Measurements from ENCODE around the gene GUCY1A2. TPM values are rescaled to one million over a fixed set of nuclear protein-coding genes. Genes with fewer than 3 reads are reported as not detected.
A peak's percentile ranks its signal among the peaks of the same experiment; 100 is the strongest.

GUCY1A2 gene
- total RNA-seq, 2 donors from 2014 or later: 3.7 to 5.3 TPM

- Histone ChIP-seq H3K9ac (ENCODE audit: extremely low read depth, low read length, poor library complexity, severe bottlenecking) (no peak overlapping the region), H3K9me3 (ENCODE audit: control insufficient read depth, low read length) (no peaks in the 10 kb centered on the region), H3K4me1 (ENCODE audit: control insufficient read depth, insufficient read depth, low read length) (peaks cover 17% of the 10 kb centered on the region), H3K36me3 (ENCODE audit: control insufficient read depth, insufficient read depth, low read length) (no peaks in the 10 kb centered on the region), H3K4me3 (ENCODE audit: low read length) (peak overlapping the region; percentile 51), H3K27ac (ENCODE audit: low read depth, low read length) (no peak overlapping the region), H3K27me3 (ENCODE audit: control insufficient read depth, insufficient read depth, low read length, poor library complexity, severe bottlenecking) (no peaks in the 10 kb centered on the region)
- peaks cover 28% of the 10 kb centered on the region for H3K4me1 Mint-ChIP-seq
- no peaks in the 10 kb centered on the region for H3K36me3 Mint-ChIP-seq (ENCODE audit: low read depth)
- DNase-seq: no peak
- H3K4me3 Mint-ChIP-seq: no peak overlapping the region
- peak; percentile 31 for TF ChIP-seq CTCF (conservative IDR thresholded peaks at IDR 0.05)
- H3K27me3 Mint-ChIP-seq (ENCODE audit: insufficient read depth): no peaks in the 10 kb centered on the region
- H3K9me3 Mint-ChIP-seq: no peaks in the 10 kb centered on the region
- H3K27ac Mint-ChIP-seq: no peak overlapping the region
These were observed 43.4 kb downstream of the GUCY1A2 start for GRCh38 chr11:106974831-106975230.

GRCh38 chr11:106971864-106972263 lies 46.4 kb downstream of the GUCY1A2 start:
- no peaks in the 10 kb centered on the region for H3K36me3 ChIP-seq (ENCODE audit: control insufficient read depth, insufficient read depth, low read length)
- TF ChIP-seq CTCF (conservative IDR thresholded peaks at IDR 0.05): no peak
- no peak overlapping the region for H3K27ac ChIP-seq (ENCODE audit: low read depth, low read length)
- H3K9ac ChIP-seq (ENCODE audit: extremely low read depth, low read length, poor library complexity, severe bottlenecking): no peak overlapping the region
- Mint-ChIP-seq H3K27me3 (ENCODE audit: insufficient read depth) (no peaks in the 10 kb centered on the region), H3K27ac (no peak overlapping the region), H3K4me1 (peaks cover 36% of the 10 kb centered on the region), H3K4me3 (no peak overlapping the region), H3K9me3 (no peaks in the 10 kb centered on the region), H3K36me3 (ENCODE audit: low read depth) (no peaks in the 10 kb centered on the region)
- no peaks in the 10 kb centered on the region for H3K27me3 ChIP-seq (ENCODE audit: control insufficient read depth, insufficient read depth, low read length, poor library complexity, severe bottlenecking)
- no peak for DNase-seq
- H3K4me3 ChIP-seq (ENCODE audit: low read length): peak overlapping the region; percentile 13
- no peaks in the 10 kb centered on the region for H3K9me3 ChIP-seq (ENCODE audit: control insufficient read depth, low read length)
- H3K4me1 ChIP-seq (ENCODE audit: control insufficient read depth, insufficient read depth, low read length): peaks cover 17% of the 10 kb centered on the region

GRCh38 chr11:106969644-106970355 lies 48.5 kb downstream of the GUCY1A2 start:
- H3K4me1 ChIP-seq (ENCODE audit: control insufficient read depth, insufficient read depth, low read length): peaks cover 16% of the 10 kb centered on the region
- H3K27me3 ChIP-seq (ENCODE audit: control insufficient read depth, insufficient read depth, low read length, poor library complexity, severe bottlenecking): no peaks in the 10 kb centered on the region
- H3K4me3 ChIP-seq (ENCODE audit: low read length): no peak overlapping the region
- H3K9me3 ChIP-seq (ENCODE audit: control insufficient read depth, low read length): no peaks in the 10 kb centered on the region
- TF ChIP-seq CTCF (conservative IDR thresholded peaks at IDR 0.05): no peak
- no peaks in the 10 kb centered on the region for H3K9me3 Mint-ChIP-seq
- H3K4me1 Mint-ChIP-seq: peaks cover 33% of the 10 kb centered on the region
- 88 to 89% methylated on average over 1 of the region's 1 CpG for WGBS, 2 experiments (ENCODE audit: insufficient coverage in 1 of 2, insufficient read length in 1 of 2)
- no peaks in the 10 kb centered on the region for H3K27me3 Mint-ChIP-seq (ENCODE audit: insufficient read depth)
- H3K9ac ChIP-seq (ENCODE audit: extremely low read depth, low read length, poor library complexity, severe bottlenecking): no peak overlapping the region
- H3K4me3 Mint-ChIP-seq: no peak overlapping the region
- H3K27ac Mint-ChIP-seq: peak overlapping the region; percentile 69
- DNase-seq: no peak
- H3K27ac ChIP-seq (ENCODE audit: low read depth, low read length): no peak overlapping the region
- H3K36me3 Mint-ChIP-seq (ENCODE audit: low read depth): no peaks in the 10 kb centered on the region
- no peaks in the 10 kb centered on the region for H3K36me3 ChIP-seq (ENCODE audit: control insufficient read depth, insufficient read depth, low read length)

Data from endodermal cell (in vitro differentiated cells).